ENCODE data around the gene CEACAM3.

GRCh38 chr19:41748012-41748411, 48.4 kb upstream of the CEACAM3 start:
- no peak for TF ChIP-seq CTCF (IDR thresholded peaks at IDR 0.05; ENCODE audit: low read depth, low read length)
- TF ChIP-seq EZH2phosphoT487 (IDR thresholded peaks at IDR 0.05; ENCODE audit: low read depth): no peak

All from OCI-LY3 (cell line).